ENCODE results near the gene INTS3. TPM values are rescaled to one million over a fixed set of nuclear protein-coding genes. Genes with fewer than 3 reads are reported as not detected.

INTS3 gene
- total RNA-seq = 48.6 to 61.0 TPM (median 49.1 TPM) in 3 replicates
- long read RNA-seq, full-length matches to known transcripts = 28 of 77 reads
- long read RNA-seq, partial matches to known transcripts = 11 of 77 reads
- long read RNA-seq, other reads (novel, unspliced or antisense) = 38 of 77 reads

GRCh38 chr1:153727463-153728304, at the start of gene INTS3:
TSS of gene INTS3 (plus strand) at chr1:153728050. CDS start at chr1:153728635, 585 bp downstream.
- TF ChIP-seq CTCF (IDR thresholded peaks at IDR 0.05) = peak; percentile 29
- Mint-ChIP-seq H3K27me3 (ENCODE audit: low read depth) (no peaks in the 10 kb centered on the region), H3K36me3 (ENCODE audit: low read depth) (peaks cover 1% of the 10 kb centered on the region), H3K9me3 (ENCODE audit: low read depth) (no peaks in the 10 kb centered on the region), H3K4me1 (ENCODE audit: low read depth) (peaks cover 29% of the 10 kb centered on the region), H3K4me3 (ENCODE audit: unreplicated experiment) (peak within 1 kb of the TSS; percentile 92), H3K27ac (ENCODE audit: unreplicated experiment) (peak within 1 kb of the TSS; percentile 94)
- peak; percentile 100 for DNase-seq (ENCODE audit: low spot score)

- H3K4me1 Mint-ChIP-seq (ENCODE audit: low read depth) = peaks cover 18% of the 10 kb centered on the region
- peak within 1 kb of the TSS; percentile 72 for H3K4me3 Mint-ChIP-seq (ENCODE audit: unreplicated experiment)
- H3K27me3 Mint-ChIP-seq (ENCODE audit: low read depth) = peaks cover 35% of the 10 kb centered on the region
- DNase-seq (ENCODE audit: low spot score) = no peak
- H3K27ac Mint-ChIP-seq (ENCODE audit: unreplicated experiment) = no peak within 1 kb of the TSS
- TF ChIP-seq CTCF (IDR thresholded peaks at IDR 0.05) = no peak
- H3K9me3 Mint-ChIP-seq (ENCODE audit: low read depth) = no peaks in the 10 kb centered on the region
- H3K36me3 Mint-ChIP-seq (ENCODE audit: low read depth) = no peaks in the 10 kb centered on the region
Observed at GRCh38 chr1:153678519-153679336, 49.1 kb upstream of the INTS3 start, which contains the start of gene NPR1. TSS of gene NPR1 (plus strand) at chr1:153678688. CDS start at chr1:153679109, 421 bp downstream.

DNA sequence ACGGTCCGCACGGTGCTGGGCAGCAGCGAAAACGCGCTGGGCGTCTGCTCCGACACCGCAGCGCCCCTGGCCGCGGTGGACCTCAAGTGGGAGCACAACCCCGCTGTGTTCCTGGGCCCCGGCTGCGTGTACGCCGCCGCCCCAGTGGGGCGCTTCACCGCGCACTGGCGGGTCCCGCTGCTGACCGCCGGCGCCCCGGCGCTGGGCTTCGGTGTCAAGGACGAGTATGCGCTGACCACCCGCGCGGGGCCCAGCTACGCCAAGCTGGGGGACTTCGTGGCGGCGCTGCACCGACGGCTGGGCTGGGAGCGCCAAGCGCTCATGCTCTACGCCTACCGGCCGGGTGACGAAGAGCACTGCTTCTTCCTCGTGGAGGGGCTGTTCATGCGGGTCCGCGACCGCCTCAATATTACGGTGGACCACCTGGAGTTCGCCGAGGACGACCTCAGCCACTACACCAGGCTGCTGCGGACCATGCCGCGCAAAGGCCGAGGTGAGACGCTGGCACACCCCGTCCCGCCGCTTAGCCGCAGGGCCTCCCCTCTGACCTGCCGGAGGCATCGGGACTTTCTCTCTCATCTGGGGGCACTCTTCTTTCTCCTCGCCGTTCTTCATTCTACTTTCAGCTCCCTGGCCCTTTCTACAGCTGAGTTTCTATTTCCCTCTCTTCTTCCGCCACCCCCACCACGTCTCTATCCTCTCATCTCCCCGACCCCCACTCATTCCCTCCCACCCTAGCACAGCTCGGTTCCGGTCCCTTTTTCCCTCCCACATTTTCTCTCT, 48.3 kb upstream of the INTS3 start:
- H3K27me3 Mint-ChIP-seq (ENCODE audit: low read depth) = peaks cover 39% of the 10 kb centered on the region
- H3K4me3 Mint-ChIP-seq (ENCODE audit: unreplicated experiment) = peak overlapping the region; percentile 36
- H3K9me3 Mint-ChIP-seq (ENCODE audit: low read depth) = no peaks in the 10 kb centered on the region
- no peak for DNase-seq (ENCODE audit: low spot score)
- peaks cover 18% of the 10 kb centered on the region for H3K4me1 Mint-ChIP-seq (ENCODE audit: low read depth)
- TF ChIP-seq CTCF (IDR thresholded peaks at IDR 0.05) = peak; percentile 56
- no peak overlapping the region for H3K27ac Mint-ChIP-seq (ENCODE audit: unreplicated experiment)
- no peaks in the 10 kb centered on the region for H3K36me3 Mint-ChIP-seq (ENCODE audit: low read depth)

DNA sequence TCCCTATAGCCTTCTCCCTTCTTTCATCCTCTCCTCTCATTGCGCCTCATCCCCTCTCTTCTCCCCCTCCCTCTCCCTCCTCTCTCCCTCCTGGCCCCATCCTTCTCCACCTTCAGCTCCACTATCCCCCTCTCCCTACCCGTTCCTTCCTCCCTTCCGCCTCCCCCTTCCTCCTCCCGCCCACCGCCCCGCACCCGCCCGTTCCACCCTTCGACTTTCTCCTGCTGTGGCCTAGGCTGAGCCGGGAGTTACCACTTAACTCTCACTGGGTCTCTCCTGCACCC, 47.8 kb upstream of the INTS3 start:
- no peak for TF ChIP-seq CTCF (IDR thresholded peaks at IDR 0.05)
- Mint-ChIP-seq H3K4me3 (ENCODE audit: unreplicated experiment) (peak overlapping the region; percentile 36), H3K27ac (ENCODE audit: unreplicated experiment) (no peak overlapping the region), H3K4me1 (ENCODE audit: low read depth) (peaks cover 18% of the 10 kb centered on the region), H3K27me3 (ENCODE audit: low read depth) (peaks cover 39% of the 10 kb centered on the region), H3K9me3 (ENCODE audit: low read depth) (no peaks in the 10 kb centered on the region), H3K36me3 (ENCODE audit: low read depth) (no peaks in the 10 kb centered on the region)
- DNase-seq (ENCODE audit: low spot score) = no peak
